CD4-positive, alpha-beta T cell treated with Interferon alpha-2 for 1 hour (primary cell): Measurements from ENCODE around the gene DBNL.

Source experiments
- DNase-seq, 2 donors: peaks; one replicate each; pipeline ENCODE4 v3.0.0-alpha.2; 2020 to 2022

The DBNL gene

GRCh38 chr7:44100458-44101302 is 56.2 kb downstream of the DBNL start:
- DNase-seq = no peak

- DNase-seq = no peak
Measured at GRCh38 chr7:44101303-44101965, 56.9 kb downstream of the DBNL start.

GRCh38 chr7:44101966-44102845 is 57.7 kb downstream of the DBNL start:
- no peak for DNase-seq

GRCh38 chr7:44102846-44103565 is 58.5 kb downstream of the DBNL start:
- no peak for DNase-seq

- DNase-seq = no peak
Measured at GRCh38 chr7:44103566-44103922, 59.0 kb downstream of the DBNL start.

- DNase-seq = peak; percentile 17 to 33
Measured at GRCh38 chr7:44103923-44104859, 59.7 kb downstream of the DBNL start, which contains the start of gene AEBP1. TSS of gene AEBP1 (plus strand) at chr7:44104345. CDS start at chr7:44104666, 321 bp downstream.

- no peak for DNase-seq
Measured at GRCh38 chr7:44104860-44105771, 60.6 kb downstream of the DBNL start.

GRCh38 chr7:44105832-44106231 is 61.3 kb downstream of the DBNL start:
- no peak for DNase-seq

- no peak for DNase-seq
Measured at GRCh38 chr7:44106311-44107065, 62.0 kb downstream of the DBNL start.

- DNase-seq = no peak
Measured at GRCh38 chr7:44107116-44107960, 62.8 kb downstream of the DBNL start.

GRCh38 chr7:44107961-44108767 is 63.7 kb downstream of the DBNL start:
- no peak for DNase-seq

- DNase-seq = no peak
Measured at GRCh38 chr7:44108768-44109750, 64.6 kb downstream of the DBNL start.

- no peak for DNase-seq
Measured at GRCh38 chr7:44109991-44110390, 65.5 kb downstream of the DBNL start.

GRCh38 chr7:44110719-44111635 is 66.5 kb downstream of the DBNL start:
- no peak for DNase-seq
